HUES64 (cell line): ENCODE results near the gene PARD3B.

Source experiments
- H3K27ac ChIP-seq: 2 replicates; pipeline ENCODE4 v1.7.0; 2013; ENCODE audit warnings: low read depth, low read length, inconsistent platforms
- H3K27me3 ChIP-seq: 2 replicates; pipeline ENCODE4 v1.6.1; 2013; ENCODE audit warnings: mild to moderate bottlenecking, low read length; ENCODE audit not compliant: insufficient read depth
- H3K36me3 ChIP-seq: 2 replicates; pipeline ENCODE4 v1.6.1; 2013; ENCODE audit warnings: mild to moderate bottlenecking, low read length; ENCODE audit not compliant: insufficient read depth
- H3K4me1 ChIP-seq: 2 replicates; pipeline ENCODE4 v1.6.1; 2013; ENCODE audit warnings: mild to moderate bottlenecking, low read length, moderate library complexity; ENCODE audit not compliant: insufficient read depth
- H3K4me3 ChIP-seq: 2 replicates; pipeline ENCODE4 v1.5.1; 2013; ENCODE audit warnings: mild to moderate bottlenecking, low read length, moderate library complexity
- H3K9ac ChIP-seq: 2 replicates; pipeline ENCODE4 v1.6.1; 2013; ENCODE audit warnings: mild to moderate bottlenecking, low read depth, low read length
- H3K9me3 ChIP-seq: 2 replicates; pipeline ENCODE4 v1.6.1; 2013; ENCODE audit warnings: low read depth, low read length; ENCODE audit not compliant: insufficient read depth
- WGBS: fragments of 150-250, 120-280 bp; methylation state at CpG from one replicate; pipeline ENCODE4 v1.1.7; 2013; ENCODE audit warnings: missing lambda C conversion rate; 5-methylcytosine and 5-hydroxymethylcytosine counted together

PARD3B gene

DNA sequence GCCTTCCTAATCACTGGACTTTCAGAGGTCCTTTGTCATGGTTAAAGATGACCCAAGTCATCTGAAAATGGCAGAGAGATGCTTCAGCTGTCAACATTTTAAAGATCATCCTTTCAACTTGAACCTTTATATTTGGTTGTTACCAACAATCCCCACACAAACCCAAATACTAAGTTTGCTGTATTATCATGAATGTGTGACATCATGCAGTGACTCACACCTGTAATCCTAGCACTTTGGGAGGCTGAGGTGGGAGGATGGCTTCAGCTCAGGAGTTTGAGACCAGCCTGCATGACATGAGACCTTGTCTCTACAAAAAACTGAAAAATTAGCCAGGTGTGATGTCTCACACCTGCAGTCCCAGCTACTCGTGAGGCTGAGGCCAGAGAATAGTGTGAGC, 1081.8 kb downstream of the PARD3B start:
- 95% methylated on average over 1 of the region's 1 CpG for WGBS
- H3K9me3 ChIP-seq, result no peaks in the 10 kb centered on the region
- no peak overlapping the region for H3K4me3 ChIP-seq
- H3K27ac ChIP-seq, result no peak overlapping the region
- H3K4me1 ChIP-seq, result peaks cover 11% of the 10 kb centered on the region; the same call in 1 of the 2 replicates
- no peaks in the 10 kb centered on the region for H3K27me3 ChIP-seq
- no peaks in the 10 kb centered on the region for H3K36me3 ChIP-seq
- no peak overlapping the region for H3K9ac ChIP-seq

DNA sequence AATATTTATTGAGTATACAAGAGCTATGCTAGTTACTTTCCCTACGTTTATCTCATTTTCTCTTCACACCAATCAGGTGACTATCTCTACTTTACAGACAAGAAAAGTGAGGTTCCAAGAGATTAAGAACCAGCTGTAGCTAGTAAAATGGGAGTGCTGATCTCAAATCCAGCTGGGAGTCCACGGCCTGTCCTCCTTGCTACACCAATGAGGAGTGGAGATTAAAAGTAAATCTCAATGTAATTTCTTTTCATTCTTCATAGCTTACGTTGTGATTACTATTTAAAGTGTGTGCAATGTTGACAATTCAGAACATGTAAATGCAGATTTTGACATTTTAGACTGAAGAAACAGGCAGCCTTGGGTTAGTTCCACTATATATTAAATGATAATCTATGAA, 1083.1 kb downstream of the PARD3B start:
- H3K9me3 ChIP-seq, result no peaks in the 10 kb centered on the region
- no peak overlapping the region for H3K9ac ChIP-seq
- H3K27ac ChIP-seq, result no peak overlapping the region
- H3K4me1 ChIP-seq, result peaks cover 11% of the 10 kb centered on the region; the same call in 1 of the 2 replicates
- WGBS, result 100% methylated on average over 2 of the region's 3 CpGs
- H3K4me3 ChIP-seq, result no peak overlapping the region
- no peaks in the 10 kb centered on the region for H3K36me3 ChIP-seq
- no peaks in the 10 kb centered on the region for H3K27me3 ChIP-seq

GRCh38 chr2:205629091-205629776, 1084.0 kb downstream of the PARD3B start:
- Histone ChIP-seq H3K4me3 (no peak overlapping the region), H3K36me3 (no peaks in the 10 kb centered on the region), H3K9me3 (no peaks in the 10 kb centered on the region), H3K4me1 (peaks cover 11% of the 10 kb centered on the region; the same call in 1 of the 2 replicates), H3K27me3 (no peaks in the 10 kb centered on the region), H3K27ac (no peak overlapping the region), H3K9ac (no peak overlapping the region)
- 82% methylated on average over 10 of the region's 10 CpGs for whole genome bisulfite sequencing

GRCh38 chr2:205633994-205634393, 1088.7 kb downstream of the PARD3B start:
- H3K4me1 ChIP-seq, result peaks cover 14% of the 10 kb centered on the region; the same call in 1 of the 2 replicates
- WGBS, result 93% methylated on average over 1 of the region's 1 CpG
- H3K27ac ChIP-seq, result no peak overlapping the region
- no peaks in the 10 kb centered on the region for H3K9me3 ChIP-seq
- H3K9ac ChIP-seq, result no peak overlapping the region
- H3K36me3 ChIP-seq, result no peaks in the 10 kb centered on the region
- H3K4me3 ChIP-seq, result no peak overlapping the region
- H3K27me3 ChIP-seq, result no peaks in the 10 kb centered on the region

GRCh38 chr2:205636549-205637319, 1091.5 kb downstream of the PARD3B start:
- Histone ChIP-seq H3K9me3 (no peaks in the 10 kb centered on the region), H3K9ac (no peak overlapping the region), H3K4me3 (no peak overlapping the region), H3K27me3 (no peaks in the 10 kb centered on the region), H3K4me1 (peaks cover 15% of the 10 kb centered on the region), H3K36me3 (no peaks in the 10 kb centered on the region), H3K27ac (no peak overlapping the region)
- 90% methylated on average over 7 of the region's 7 CpGs for WGBS

- Histone ChIP-seq H3K36me3 (no peaks in the 10 kb centered on the region), H3K4me3 (no peak overlapping the region), H3K9me3 (no peaks in the 10 kb centered on the region), H3K9ac (no peak overlapping the region), H3K4me1 (peaks cover 15% of the 10 kb centered on the region), H3K27me3 (no peaks in the 10 kb centered on the region), H3K27ac (no peak overlapping the region)
Measured at GRCh38 chr2:205637320-205637602, 1092.0 kb downstream of the PARD3B start.

- Histone ChIP-seq H3K4me3 (no peak overlapping the region), H3K27me3 (no peaks in the 10 kb centered on the region), H3K4me1 (peaks cover 16% of the 10 kb centered on the region), H3K36me3 (no peaks in the 10 kb centered on the region), H3K9me3 (no peaks in the 10 kb centered on the region), H3K9ac (no peak overlapping the region), H3K27ac (no peak overlapping the region)
- 92% methylated on average over 5 of the region's 6 CpGs for WGBS
Measured at GRCh38 chr2:205637779-205638503, 1092.7 kb downstream of the PARD3B start.

DNA sequence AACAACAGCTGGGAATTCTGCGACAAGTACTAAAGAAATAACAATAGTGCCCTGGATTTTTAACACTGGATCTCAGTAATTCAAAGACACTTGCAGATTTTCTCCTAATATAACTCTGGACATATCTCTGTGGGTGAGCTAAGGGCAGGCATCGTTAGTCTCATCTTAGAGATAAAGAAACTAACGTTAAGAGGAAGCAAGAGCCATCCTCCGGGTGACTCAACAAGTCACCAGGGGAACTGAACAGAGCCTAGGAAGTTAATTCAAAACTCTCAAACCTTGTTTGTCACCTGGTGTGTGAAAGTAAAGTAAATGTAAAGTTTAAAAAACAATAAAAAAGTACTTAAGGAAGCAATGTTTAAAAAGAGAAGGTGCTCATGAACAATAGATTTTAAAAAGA, 1095.4 kb downstream of the PARD3B start:
- 66% methylated on average over 4 of the region's 4 CpGs for WGBS
- Histone ChIP-seq H3K36me3 (no peaks in the 10 kb centered on the region), H3K9ac (no peak overlapping the region), H3K27ac (no peak overlapping the region), H3K4me1 (peaks cover 26% of the 10 kb centered on the region), H3K9me3 (no peaks in the 10 kb centered on the region), H3K4me3 (no peak overlapping the region), H3K27me3 (no peaks in the 10 kb centered on the region)

GRCh38 chr2:205642599-205643356, 1097.5 kb downstream of the PARD3B start:
- Histone ChIP-seq H3K9me3 (no peaks in the 10 kb centered on the region), H3K27me3 (no peaks in the 10 kb centered on the region), H3K36me3 (no peaks in the 10 kb centered on the region), H3K4me3 (no peak overlapping the region), H3K9ac (no peak overlapping the region), H3K27ac (no peak overlapping the region), H3K4me1 (peaks cover 36% of the 10 kb centered on the region)
- WGBS, result 71% methylated on average over 6 of the region's 6 CpGs

- Histone ChIP-seq H3K36me3 (no peaks in the 10 kb centered on the region), H3K9me3 (no peaks in the 10 kb centered on the region), H3K4me3 (no peak overlapping the region), H3K4me1 (peaks cover 38% of the 10 kb centered on the region), H3K9ac (no peak overlapping the region), H3K27ac (no peak overlapping the region), H3K27me3 (no peaks in the 10 kb centered on the region)
- 91% methylated on average over 10 of the region's 10 CpGs for WGBS
Measured at GRCh38 chr2:205643391-205643885, 1098.2 kb downstream of the PARD3B start.
